Dermis microvascular lymphatic vessel endothelial cell (primary cell): ENCODE results near the gene GPR146. TPM values are rescaled to one million over a fixed set of nuclear protein-coding genes. Genes with fewer than 3 reads are reported as not detected.
A peak's percentile ranks its signal among the peaks of the same experiment; 100 is the strongest.

ENCODE experiments used
- DNase-seq, 2 donors: peaks; one replicate each; pipeline versions ENCODE4 v3.0.0 to v3.0.0-alpha.2; 2010; ENCODE audit warnings: low read depth in 2 of 2
- total RNA-seq: library from RNA; depleted of rRNA; stranded (reverse); fragments of >200 nt; gene quantifications from 2 replicates; pipeline ENCODE4 v1.2.1, GENCODE V29; 2014

The GPR146 gene
- total RNA-seq, 1 donor from 2014 or later = 25.5 TPM

DNA sequence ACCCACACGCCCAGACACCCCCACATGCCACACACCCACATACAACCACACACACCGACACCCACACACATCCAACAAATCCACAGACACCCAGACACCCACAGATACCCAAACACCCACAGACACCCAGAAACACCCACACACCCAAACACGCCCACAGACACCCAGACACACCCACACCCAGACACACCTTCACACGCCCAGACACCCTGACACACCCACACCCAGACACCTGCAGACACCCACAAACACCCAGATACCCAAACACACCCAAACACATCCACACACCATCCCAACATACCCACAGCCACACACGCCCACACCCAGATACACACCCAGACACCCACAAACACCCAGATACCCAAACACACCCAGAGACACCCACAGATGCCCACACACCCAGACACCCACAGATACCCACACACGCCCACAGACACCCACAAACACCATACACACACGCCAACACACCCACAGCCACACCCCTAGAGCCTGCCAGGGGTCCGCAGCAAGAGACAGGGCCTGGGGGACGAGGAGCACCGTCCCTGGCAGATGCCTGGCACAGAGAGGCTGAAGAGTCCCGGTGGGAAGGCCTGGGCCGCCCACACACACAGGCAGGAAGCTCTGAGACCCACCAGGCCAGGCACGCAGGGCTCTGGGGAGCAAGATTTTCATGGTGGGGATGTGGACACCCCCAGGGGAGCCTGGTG, 32.9 kb upstream of the GPR146 start:
- DNase-seq = no peak

DNA sequence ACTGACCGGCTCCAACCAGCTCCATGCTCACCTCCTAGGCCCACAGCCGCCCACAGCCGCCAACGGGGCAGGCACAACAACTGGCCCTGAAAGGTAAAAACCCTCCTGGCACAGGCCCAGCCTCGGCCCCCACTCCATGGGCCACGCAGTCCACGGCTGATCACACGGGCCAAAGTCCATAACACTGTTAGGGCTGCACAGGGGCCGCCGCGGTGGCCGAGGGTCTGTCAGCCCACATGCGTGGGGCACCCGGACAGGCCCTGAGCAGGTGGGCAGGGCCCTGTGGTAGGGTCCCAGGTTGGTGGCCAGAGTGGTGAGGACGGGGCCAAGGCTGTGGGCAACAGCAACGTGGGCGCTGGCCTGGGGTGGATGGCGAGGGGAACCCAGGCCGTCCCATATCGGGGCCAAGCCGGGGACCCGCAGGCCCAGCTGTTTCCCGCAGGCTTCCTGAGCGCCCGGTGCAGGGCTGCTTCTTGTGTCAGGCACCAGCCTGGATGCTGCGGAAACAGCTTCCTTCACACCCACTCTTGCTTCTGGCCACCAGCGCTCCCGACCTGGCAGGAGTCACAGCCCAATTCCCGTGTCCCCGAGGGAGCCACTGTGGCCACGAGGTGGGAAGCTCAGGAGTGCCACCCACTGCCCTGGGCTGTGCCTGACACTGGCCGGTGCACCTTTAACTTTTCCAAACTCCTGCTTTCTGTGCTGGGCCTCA, 32.2 kb upstream of the GPR146 start:
- no peak for DNase-seq

DNA sequence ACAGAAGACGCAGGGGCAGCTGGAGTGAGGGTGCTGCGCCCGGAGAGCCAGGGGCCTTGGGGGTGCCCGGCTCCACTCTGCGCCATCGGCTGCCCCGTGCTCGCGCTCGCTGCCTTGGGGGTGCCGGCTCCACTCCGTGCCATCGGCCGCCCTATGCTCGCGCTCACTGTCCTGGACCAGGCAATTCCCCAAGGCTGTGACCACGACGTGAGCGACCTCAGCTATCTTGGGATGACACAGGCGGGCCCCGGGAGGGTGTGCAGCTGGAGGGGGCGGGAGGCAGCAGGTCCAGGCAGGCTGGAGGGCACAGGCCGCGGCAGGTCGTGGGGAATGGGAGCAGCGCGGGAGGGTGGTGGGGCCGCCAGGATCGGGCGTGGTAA, 31.6 kb upstream of the GPR146 start:
- no peak for DNase-seq

DNA sequence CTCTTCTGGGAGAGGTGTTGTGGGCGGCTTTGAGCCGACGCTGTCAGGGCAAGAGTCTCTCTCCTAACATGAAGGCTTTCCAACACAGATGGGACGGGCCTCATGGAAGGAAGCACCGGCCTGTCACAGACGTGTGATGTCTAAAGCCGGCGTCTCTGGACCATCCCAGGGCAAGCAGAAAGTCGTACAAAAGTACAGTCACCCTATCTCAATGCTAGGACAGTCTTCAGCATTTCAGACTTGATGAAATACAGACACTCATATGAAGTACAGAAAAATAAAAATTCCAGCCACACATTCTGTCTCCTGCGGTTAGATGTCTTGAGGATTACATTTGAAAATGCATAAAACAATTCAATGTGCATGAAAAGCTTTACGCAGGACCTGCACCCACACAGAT, 30.8 kb upstream of the GPR146 start:
- DNase-seq = no peak

DNA sequence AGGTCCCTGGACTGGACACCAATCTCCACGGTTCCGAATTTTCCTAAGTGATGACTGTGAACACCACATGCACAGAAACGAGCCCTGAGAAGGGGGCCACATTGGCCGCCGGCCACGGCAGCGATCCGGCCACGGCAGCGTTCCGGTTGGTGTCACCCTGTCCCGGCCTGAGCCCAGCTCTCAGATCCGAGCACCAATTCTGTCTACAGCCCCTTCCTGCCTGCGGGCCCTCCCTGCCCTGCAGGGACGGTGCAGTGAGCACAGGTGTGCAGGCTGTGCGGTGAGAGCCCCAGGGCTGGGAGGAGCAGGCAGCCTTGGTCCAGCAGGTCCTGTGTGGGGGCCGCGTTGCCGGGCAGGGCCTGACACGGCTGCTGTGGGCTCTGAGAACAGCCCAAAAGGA, 29.7 kb upstream of the GPR146 start:
- no peak for DNase-seq

DNA sequence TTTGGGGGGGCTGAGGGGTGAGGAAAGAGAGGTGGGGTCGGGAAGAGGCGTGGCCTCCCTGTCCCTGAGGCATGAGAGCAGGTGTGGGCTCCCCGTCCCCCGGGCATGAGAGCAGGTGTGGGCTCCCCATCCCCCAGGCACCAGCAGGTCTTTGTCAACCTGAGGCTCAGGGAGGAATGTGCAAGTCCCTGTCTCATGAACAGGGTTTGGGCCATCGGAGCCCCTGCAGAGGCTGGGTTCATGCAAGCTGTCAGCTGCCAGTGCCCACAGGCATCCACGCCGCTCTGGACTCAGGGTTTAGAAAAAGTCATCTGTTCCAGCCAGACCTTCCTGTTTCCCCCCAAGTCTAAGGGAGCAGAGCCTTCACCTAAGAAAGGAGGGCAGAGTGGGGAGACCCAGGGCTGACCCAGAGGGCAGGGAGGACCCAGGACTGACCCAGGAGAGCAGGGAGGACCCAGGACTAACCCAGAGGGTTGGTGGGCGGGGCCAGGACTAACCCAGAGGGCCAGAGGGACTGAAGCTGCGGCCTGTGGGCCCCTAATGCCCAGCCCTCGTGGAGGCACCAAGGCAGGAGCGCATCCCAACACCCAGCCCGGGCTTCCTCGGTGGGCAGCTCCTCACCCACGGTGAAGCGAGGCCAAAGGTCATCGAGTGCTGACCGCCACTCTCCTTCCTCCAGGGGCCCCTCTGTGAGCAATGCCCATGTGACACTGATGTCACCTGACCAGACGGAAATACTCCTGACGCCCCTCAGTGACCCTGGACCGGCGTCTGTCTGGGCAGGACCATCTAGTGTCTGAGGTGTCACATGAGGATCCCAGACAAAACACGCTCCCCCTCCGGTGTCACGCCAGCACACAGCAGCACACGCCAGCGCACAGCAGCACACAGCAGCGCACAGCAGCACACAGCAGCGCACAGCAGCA, 28.9 kb upstream of the GPR146 start:
- peak; percentile 39 to 65 for DNase-seq

DNA sequence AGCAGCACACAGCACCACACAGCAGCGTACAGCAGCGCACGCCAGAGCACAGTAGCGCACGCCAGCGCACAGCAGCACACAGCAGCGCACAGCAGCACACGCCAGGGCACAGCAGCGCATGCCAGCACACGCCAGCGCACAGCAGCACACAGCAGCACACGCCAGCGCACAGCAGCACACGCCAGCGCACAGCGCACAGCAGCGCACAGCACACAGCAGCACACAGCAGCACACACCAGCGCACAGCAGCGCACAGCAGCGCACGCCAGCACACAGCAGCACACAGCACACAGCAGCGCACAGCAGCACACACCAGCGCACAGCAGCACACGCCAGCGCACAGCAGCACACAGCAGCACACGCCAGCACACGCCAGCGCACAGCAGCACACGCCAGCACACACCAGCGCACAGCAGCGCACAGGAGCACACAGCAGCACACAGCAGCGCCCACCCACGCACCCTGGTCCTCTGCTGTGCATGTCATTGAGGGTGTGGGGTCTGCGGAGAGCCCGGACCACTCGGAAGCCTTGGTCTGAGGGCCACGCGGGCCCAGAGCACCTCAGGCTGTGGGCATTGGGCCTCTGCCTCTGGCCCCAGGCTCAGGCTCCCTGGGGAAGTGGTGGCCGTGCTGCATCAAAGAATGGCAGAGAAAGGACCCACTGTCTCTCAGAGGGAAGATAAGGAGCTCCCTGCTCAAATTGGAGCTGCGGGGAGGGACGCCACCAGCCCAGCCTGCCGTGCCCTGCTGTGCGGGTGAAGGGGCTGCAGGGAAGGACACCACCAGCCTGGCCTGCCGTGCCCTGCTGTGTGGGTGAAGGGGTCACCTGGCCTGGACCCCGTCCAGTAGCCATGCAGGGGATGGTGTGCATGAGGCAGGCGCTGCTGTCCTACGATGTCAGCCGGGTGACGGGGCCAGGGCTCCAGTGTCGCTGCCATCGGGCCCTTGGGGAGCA, 27.5 kb upstream of the GPR146 start:
- DNase-seq = no peak

DNA sequence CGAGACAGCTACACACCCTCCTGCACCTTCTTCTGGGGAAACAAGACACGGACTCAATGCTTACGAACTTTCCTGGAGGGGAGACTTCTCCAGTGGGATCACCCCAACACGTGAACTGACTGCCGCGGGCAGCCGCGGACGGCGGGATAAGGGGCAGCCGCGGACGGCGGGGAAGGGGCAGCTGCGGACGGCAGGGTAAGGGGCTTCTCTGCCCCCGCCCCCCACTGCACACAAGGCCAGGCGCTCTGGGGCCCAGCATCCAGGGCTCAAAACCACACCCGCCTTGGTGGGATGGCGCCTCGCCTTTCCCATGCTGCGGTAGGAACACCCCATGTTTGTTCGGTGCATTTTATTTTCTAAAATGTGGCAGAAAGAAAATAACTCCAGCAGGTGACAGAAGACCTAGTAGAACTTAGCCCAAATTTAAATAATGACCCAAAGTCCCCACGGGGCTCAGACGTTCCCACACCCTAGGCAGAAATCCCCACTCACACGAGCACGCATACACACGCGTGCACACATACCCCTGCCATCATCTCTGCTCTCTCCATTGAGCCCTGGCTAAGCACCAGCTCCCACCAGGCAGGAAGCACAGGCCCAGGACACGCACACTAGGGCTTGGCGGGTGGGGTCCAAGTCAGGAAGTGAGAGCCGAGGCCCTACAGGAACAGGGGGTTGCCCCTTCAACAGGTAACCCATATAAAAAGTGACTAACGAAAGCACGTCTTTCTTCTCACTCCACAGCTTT, 26.6 kb upstream of the GPR146 start:
- no peak for DNase-seq

DNA sequence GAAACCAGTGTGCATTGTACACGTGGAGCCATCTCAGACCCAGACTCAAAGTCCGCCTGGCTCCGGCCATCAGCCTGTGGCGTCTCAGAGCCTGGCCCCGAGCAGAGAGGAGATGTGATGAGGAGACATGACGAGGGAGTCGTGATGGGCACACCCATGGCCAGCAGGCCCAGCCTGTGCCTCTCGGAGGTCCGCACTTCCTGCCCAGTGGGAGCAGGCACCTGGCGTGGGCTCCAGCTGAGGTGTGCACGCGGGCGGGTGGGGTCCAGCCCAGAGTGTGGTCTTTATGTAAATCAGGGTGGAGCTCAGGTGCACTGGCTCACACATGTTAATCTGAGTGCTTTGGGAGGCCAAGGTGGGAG, 26.0 kb upstream of the GPR146 start:
- DNase-seq = no peak

DNA sequence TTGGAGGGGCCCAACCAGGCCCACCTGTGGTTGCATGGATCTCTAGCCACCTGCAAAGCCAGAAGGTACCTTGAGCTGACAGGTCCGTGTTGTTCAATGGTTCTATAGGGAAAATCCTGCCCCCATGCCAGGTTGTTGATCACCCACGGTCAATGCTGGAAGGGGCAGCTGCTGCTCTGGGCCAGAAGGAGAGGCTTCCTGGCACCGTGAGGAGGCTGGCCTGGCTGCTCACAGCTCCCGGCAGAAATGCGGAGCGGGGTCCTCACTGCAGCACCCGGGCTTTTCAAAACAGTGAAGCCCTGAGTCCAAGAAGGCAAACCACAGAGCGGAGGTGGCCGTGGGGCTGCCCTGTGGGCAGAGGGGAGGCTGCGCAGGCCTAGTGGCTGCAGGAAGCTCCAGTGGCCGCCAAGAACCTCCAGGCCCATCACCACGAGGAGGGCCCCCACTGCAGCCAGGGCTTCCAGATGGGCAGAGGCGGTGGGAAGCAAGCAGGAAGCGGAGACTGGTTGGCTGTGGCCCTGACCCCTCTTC, 25.0 kb upstream of the GPR146 start:
- DNase-seq = no peak

DNA sequence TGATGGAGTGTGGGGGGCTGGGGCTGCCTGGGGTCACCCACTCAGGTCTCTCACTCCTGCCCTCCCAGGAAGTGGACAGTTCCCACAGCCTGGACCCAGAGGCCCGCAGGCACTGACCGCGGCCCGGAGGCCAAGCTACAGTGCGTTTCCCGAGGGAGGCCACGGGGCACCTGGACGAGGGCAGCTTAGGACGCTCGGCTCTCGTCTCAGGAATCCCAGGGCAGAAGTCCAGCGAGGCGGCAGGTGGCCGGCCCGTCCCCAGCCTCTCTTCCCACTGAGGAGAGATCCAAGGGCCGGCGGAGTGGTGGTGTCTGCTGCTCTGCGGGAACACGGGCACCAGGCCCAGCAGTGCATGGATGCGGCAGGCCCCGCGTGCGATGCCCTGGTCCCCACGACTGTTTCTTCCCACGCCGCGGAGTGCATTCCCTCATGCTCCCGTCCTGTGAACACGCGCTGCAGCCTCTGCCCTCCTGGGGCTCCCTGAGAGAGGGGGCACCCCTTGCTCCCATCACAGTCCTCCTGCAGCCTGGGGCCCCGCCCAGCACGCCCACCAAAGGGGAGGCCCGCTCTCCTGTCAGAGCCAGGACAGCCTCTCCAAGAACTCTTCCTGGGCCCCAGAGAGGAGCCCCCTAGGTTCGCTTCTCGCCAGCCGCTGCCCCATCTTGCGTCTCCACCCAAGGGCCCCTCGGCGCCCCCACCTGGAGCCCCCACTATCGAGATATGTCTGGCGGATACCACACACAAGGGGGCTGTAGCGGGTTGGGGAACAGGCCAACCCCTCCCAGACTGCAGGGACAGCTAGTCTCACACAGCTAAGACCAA, 24.3 kb upstream of the GPR146 start:
- DNase-seq = no peak

DNA sequence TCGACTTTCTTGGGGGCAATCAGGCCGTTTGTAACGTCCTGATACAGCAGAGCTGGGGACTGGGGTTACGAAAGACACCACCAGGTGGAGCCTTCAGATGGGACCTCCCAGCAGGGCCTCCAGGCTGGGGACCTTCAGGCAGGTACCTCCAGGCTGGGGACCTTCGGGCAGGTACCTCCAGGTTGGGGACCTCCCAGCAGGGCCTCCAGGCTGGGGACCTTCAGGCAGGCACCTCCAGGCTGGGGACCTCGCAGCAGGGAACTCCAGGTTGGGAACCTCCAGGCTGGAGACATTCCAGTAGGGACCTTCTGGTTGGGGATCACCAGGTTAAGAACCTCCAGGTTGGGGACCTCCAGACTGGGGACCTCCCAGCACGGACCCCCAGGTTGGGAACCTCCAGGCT, 23.5 kb upstream of the GPR146 start:
- DNase-seq = peak in 1 of 2 donors; percentile 35

DNA sequence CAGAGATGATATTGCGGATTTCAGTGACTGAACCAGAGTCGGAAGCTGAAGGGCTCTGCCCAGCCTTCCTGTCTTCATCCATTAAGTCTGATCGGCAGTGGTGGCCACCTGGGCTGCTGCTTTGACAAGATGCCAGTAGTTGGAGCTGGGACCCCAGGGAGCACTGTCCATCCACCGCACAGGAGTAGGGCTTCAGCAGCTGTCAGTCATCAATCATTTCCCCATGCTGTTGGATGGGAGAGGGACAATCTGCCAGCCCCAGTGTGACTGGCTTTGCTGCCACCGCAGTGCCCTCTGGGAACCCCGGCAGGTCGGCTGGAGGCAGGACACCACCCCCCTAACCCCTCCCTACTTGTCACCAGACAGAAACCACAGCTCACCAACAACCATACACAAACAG, 23.0 kb upstream of the GPR146 start:
- DNase-seq = no peak

DNA sequence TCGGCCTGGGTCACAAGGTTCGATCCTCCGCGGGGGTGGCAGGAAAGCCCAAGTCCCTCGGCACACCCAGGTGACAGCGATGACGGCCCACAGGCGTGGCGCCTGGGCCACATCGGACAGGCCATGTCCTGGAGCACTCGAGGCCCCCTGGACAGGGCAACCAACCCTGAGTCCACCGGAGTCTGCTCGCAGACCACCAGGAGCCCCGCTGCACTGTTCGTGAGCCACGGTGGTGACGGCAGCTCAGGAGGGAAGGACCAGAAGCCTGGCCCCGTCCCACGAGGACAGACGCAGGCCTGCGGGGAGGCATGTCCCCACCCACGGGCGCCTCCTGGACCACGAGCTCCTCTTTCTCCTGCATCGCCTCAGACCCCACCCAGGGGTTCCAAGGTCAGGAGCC, 22.4 kb upstream of the GPR146 start:
- no peak for DNase-seq

DNA sequence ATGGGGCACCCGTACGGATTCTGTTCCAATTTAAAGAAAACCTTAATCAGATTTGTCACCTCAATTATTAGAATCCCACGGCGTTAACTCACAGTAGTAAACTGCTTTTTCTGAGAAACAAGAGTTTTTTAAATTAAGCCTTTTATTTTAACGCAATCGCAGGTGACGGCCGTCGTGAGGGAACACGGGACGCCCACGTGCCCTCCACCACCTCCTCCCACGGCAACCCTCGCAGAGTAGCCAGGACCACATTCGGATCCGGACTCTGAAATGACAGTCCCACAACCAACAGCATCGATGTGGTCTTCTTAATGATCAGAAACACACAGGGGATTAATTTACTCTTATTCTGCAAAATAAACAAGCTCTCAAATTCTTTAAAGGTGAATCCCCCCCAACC, 22.0 kb upstream of the GPR146 start:
- no peak for DNase-seq

DNA sequence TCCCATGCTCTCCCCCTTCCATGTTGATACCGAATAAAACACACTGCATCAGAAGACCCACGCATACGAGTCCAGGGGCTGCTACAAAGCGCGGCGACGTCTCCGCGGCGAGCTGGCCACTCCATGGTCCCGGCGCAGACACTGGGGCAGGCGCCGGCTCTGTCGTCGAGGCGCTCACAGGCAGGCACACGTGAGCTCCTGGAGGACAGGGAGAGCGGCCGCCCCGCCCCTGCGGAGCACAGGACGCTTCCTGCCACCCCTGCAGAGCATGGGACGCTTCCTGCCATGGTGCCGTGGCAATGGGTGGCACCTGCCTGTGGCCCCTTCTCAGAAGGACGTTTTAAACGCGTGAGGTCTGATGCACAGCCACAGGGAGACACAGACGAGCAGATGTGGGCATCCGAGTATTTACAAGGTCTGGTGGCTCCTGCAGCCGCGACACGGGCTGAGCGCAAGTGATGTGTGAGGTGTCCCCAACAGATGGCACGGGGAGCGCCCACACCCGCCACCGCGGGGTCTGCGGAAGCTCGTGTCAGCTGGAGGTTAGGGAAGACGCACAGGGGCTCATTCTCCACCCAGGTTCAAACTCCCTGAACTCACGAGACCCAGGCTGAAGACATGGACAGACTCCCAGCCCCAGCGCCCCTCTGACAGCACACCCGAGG, 21.4 kb upstream of the GPR146 start:
- no peak for DNase-seq

DNA sequence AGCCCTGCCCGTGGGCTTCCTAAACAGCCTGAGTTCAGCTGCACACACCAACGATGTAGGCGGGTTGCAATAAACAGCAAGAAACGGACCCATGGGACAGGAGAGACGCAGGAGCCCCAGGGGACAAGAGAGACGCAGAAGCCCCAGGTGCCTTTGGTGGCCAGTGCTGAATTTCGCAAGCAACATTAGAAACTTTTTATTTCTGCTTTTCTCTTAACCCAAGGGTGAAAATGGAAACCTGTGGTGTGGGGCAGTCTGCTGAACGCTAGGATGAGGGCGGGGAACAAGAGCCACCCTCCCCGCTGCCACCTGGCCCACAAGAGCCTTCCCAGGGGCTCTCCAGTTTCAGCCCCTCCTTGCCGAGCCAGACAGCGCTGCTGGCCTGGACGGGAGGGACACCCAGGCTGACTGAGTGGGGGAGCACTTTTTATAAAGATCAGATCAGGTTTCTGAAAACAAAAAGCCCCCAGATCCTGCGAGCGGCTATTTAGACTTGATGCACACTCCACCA, 20.0 kb upstream of the GPR146 start:
- DNase-seq = no peak

DNA sequence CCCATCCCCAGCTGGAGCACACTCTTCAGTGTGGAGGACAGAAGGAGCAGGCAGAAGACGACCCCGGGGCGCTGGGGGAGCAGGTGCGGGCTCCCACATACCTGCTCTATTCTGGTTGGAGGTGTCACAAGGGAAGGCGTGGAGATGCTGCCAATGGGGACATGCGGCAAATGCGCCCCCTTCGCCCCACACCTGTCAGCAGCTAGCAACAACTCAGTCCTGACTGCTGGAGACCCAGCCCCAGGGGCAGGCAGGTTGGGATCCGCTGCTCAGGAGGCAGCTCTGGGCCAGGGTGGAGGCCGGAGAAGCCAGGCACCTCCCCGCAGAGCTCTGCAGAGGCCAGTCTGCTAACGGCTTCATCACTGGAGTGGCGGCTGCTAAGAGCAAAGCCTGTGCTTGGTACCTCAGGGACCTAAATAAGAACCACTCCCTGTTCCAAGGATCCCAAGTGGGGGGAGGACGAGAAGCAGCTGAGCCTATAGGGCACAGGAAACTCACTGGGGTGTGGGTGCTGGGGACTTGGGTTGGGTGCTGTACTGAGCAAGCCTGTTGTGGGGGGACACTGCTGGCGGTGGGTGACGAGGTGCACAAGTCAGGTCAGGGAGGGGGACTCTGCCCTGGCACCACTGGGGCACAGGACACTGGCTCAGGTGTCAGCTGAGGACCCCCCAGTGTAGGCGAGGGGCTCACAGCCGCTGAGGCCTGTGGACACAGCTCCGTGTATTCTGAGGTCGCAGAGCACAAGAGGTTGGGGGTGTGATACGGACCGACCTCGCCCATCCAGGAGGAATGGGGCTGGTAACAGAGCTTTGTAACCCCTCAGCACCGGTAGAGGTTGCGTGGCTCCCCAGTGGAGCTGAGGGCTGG, 19.2 kb upstream of the GPR146 start:
- DNase-seq = no peak
